HG03039 (cell line): ENCODE results near the gene FAM124B.
"Not testable (repeated sequence)": the region's sequence is repeated elsewhere in the genome, so short reads cannot be mapped to it uniquely, and the experiment has no call there.

ENCODE experiments used
- ATAC-seq: cut with Tn5 transposase; IDR thresholded peaks from one replicate; pipeline ENCODE4 v1.9.1; 2021; ENCODE audit warnings: mild to moderate bottlenecking, moderate library complexity; ENCODE audit not compliant: unreplicated experiment

Gene FAM124B

GRCh38 chr2:224413381-224413780, 11.5 kb upstream of the FAM124B start:
- no peak for ATAC-seq

DNA sequence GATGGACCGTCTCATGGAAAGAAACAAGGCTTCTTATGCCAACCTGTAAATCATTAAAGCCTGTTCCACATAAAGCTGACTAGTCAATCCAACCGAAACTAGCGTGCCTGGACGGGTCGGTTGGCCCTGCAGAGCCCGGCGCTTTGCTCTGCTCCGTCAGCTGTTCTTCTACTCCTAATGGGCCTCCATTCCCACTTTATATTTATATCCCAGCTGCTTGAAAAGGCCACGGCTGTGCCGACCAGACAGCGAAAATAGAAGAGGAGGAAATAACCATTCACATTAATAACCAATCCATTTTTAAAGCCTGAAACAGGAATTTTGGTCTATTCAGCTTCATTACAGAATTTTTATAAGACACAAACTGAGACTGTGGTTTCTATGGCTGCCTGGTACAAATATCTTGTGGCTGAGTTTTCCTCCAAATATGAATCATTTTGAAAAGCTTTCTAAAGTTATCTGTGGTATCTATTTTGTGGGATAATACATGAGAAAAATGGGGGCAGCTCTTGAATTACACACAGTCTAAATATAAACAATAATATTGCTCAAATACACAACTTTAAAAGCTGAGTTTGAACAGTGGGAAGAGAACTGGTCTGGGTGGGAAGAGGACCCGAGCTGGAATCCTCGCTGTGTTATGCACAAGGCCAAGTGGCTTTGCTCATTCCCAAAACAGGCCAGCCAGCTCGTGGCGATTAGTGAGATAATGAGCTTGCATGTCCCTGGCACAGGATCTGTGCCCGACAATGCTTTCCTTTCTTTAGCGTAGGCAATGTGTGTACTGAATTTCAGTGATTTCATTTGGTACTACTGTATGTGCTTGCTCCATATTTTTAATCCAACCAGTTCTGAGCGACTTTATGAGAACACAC, 10.5 kb upstream of the FAM124B start:
- no peak for ATAC-seq

DNA sequence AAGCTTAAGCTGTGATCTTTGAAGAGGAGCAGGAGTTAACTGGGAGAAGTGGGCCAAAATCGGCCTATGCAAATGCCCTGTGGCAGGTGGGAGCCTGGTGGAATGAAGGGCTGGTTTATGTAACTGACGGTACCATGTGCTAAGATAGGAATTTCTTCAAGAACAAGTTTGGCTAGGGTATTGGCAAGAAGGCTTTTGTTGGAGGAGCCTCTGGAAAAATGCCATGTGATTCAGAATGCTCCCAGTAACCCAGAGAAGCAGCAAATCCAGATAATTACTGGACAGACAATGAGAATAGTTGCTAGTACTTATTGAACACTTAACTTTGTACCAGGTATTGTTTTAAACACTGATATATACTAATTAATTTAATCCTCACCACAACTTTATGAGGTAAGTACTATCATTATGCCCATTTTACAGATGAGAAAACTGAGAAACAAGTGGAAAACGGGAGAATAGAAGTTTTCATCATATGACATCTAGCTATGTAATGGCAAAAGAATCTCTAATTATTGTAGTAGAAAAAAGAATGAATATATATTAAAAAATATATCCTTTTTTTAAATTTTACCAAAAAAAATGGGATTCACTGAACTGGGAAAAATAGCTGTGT, 9.1 kb upstream of the FAM124B start:
- ATAC-seq: no peak

DNA sequence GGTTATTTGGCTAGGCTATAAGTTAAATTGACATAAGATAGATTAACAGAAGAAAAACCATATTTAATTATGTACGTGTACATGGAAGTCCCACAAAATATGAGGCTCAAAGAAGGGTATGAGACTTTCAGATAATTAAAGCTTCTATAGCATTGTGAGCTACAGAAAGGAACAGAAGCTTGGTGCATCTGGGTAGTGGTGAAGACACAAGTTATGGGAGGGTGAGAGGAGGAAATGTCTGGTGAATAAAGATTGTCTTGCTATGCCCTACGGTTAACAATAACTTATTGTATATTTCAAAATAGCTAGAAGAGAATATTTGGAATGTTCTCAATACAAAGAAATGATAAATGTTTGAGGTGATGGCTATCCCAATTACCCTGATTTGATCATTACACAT, 6.8 kb upstream of the FAM124B start:
- no peak for ATAC-seq

DNA sequence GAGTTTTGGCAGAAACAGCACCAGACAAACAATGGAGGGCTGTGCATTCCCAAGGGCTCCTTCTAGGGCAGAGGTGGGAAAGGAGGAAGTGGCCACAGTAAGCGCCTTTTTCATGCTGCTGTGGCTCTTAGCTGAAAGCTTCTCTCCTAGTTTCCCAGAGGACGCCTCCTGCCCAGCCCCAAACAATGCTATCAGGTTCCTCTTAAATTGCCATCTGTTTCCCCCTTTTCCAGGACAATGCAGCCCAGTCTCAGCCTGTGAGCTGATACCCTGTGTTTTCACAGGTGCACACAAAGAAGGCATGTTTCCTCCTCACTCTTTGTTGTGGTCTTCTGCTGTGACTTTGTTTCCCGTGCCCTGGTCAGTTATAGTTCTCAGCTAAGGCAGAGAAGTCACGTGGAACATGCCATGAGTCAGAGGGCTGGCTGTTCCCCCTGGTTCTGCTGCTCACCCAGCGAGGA, 5.4 kb upstream of the FAM124B start:
- no peak for ATAC-seq

DNA sequence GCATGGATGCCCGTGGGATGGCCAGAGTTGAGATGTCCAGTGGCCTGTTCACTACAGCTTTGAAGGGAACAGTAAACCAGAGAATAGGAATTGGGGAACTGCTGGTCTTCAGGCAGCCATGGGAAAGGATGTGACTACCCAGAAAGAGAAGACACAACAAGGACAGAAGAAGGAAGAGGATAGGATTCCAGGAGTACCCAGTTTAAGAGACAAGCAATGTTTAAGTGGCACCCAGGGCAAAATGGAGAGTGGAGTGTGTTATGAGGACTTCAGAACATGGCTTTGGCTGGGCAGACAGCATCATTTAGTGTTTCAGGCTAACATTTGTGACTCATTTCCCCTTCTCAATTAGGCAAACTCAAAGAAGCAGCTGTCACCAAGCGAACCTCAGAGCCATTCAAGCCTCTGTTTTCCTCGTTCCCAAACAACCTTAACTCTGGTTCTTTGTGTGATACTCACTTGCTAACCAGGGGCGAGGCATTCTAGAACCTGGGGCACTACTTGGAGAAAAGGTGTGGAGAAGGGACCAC, 4.0 kb upstream of the FAM124B start:
- ATAC-seq: no peak

DNA sequence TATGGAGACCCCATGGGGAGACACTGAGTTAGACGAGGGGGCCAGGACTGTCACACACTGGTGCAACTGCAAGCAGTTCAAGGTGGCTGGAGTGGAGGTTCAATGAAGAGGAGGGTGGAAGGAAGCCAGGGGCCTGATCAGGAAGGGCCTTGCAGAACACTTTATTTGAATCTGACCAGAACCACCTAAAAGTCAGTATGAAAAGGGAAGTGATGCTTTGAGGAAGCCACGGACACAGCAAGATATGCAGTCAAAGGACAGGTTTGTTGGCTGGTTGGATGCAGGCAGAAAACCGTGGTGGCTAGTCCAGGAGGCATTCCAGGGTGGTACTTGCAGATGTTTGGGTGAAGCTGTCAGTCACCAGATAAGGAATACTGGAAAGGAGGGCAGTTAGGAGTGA, 3.5 kb upstream of the FAM124B start:
- ATAC-seq: no peak

- ATAC-seq: no peak
These were observed 2.9 kb upstream of the FAM124B start for GRCh38 chr2:224404796-224405195.

- ATAC-seq: no peak
These were observed 1.8 kb upstream of the FAM124B start for GRCh38 chr2:224403657-224404056.

DNA sequence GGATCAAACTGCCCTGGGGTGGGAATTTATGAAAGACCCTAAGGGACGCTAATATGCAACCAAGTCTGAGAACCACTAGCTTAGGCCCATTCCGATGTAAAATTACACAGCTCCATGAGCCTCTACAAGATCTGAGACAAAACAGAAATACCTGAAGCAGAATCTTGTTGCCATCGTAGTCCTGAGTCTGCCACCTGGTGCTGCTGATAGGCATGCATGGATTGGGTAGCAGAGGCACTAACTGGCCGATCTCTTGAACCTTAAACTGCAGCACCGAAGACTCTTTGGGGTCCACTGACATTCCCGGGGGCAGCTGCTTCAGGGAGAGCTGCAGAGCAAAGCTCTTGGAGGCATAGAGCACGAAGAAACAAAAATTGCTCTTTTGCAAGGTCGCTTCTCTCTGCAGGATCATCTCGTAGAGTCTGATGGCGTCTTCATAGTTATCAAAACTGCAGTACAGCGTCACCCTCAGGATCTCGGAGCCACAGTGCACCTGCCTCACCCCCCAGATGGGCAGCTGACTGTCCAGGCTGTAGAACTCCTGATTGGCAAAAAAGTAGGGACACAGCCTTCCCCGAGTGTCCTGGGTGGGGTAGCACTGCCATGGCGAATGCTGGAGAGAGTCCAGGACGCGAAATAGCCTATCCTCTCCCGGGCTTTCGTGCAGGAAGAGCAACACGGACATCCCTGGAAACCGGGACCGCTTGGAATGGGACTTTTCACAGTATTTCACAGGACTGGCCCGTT, 848 bp downstream of the FAM124B start:
- ATAC-seq: no peak

- no peak for ATAC-seq
These were observed 1.6 kb downstream of the FAM124B start for GRCh38 chr2:224400174-224400810.

DNA sequence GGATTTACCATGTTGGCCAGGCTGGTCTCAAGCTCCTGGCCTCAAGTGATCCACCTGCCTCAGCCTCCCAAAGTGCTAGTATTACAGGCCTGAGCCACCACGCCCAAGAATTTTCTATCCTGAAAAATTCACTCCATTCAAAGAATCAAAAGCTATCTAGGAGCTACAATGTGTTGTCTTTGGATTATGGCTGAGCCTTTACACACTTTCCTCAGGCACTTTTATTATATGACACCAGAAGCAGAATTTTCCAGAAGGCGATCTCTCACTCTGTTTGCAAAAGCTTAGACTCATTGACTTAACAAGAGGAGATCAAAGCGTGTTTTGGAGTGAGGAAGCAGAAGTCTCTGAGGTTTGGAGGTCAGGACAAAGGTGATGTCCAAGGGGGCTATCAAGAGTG, 3.6 kb downstream of the FAM124B start:
- ATAC-seq: no peak

DNA sequence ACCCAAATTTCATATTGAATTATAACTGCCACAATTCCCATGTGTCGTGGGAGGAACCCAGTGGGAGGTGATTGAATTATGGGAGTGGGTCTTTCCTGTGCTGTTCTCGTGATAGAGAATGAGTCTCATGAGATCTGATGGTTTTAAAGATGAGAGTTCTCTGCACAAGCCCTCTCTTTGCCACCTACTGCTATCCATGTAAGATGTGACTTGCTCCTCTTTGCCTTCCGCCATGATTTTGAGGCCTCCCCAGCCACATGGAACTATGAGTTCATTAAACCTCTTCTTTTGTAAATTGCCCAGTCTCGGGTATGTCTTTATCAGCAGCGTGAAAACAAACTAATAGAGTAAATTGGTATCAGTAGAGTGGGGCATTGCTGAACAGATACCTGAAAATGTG, 4.8 kb downstream of the FAM124B start:
- ATAC-seq: not testable (repeated sequence)

DNA sequence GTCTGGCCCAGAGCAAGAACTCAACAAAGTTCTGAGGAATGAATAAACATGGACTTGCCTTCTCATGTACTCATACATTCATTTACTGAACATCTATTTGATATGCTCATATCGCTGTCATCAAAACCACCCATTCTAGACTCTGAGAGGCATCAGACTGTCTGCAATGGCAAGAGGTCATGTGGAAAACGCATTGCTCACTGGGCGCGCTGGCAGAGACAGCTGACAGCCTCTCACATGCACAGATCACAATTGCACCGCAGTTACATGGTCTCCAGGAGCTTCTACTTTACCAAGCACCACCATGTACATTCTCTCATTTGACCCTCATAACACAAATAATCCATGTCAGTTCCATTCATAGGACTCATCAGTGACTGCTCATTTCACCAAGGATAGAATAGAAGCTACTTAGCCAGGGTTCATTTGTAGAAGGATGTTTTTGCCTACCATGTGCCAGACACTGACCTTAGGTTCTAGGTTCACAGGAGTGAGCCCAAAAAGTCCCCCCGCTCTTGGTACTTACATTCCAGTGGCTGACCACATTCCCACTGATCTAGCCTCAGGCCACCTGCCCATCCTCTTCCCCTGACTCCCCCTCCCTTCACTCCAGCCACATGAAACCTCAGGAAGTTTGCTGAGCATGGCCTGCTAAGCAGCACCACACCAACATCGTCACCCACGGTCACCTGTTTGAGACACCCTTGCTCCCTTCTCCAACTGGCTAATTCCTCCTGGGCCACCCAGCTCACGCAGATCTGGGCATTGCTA, 6.1 kb downstream of the FAM124B start:
- ATAC-seq: no peak

GRCh38 chr2:224393157-224393872, 8.6 kb downstream of the FAM124B start:
- no peak for ATAC-seq

DNA sequence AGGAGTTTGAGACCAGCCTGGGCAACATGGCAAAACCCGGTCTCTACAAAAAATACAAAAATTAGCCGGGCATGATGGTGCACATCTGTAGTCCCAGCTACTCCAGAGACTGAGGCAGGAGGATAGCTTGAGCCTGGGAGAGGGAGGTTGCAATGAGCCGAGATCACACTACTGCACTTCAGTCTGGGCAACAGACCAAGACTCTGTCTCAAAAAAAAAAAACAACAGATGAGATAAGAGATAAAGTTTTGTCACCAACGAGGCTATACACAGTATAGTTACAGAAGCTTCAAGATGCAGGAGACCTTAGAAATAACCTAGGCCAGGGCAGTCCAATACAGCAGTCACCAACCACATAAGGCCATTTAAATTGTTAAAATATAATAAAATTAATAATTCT, 9.4 kb downstream of the FAM124B start:
- no peak for ATAC-seq

DNA sequence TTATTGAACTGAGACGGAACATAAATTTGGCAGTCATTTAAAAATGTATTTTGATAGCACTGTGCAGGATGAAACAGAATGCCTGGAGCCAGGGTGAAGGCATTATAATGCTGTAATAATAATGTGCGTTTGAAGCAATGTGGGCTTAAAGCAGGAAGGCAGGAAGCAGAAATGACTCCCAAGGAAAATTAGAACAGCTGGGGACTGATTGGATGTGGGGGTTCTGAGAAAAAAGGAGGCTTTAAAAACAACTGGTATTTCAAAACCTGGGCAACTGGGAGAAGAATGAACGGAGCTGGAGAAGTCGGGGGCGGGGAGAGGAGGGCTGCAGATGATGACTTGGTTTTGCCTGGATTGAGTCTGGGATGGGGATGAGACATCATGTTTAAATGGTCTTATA, 12.6 kb downstream of the FAM124B start:
- no peak for ATAC-seq

GRCh38 chr2:224386876-224387275, 15.0 kb downstream of the FAM124B start:
- ATAC-seq: no peak

GRCh38 chr2:224382973-224383555, 18.8 kb downstream of the FAM124B start:
- no peak for ATAC-seq
